Activated naive CD4-positive, alpha-beta T cell treated with anti-CD3 and anti-CD28 coated beads for 36 hours (primary cell): Measurements from ENCODE around the gene PSMB5. TPM values are rescaled to one million over a fixed set of nuclear protein-coding genes. Genes with fewer than 3 reads are reported as not detected.

ENCODE experiments used
- CTCF ChIA-PET: fragments of 350-600 bp; sonication (Branson Sonifier 250); formaldehyde crosslinking; loops from one replicate; lab custom pipeline; 2021; ENCODE audit warnings: antibody characterized with exemption; lab: Charles Lee
- DNase-seq: peaks from one replicate; pipeline ENCODE4 v3.0.0-alpha.2; 2020
- H3K27ac Mint-ChIP-seq: one replicate; pipeline ENCODE4 v1.8.0; 2021; ENCODE audit warnings: mild to moderate bottlenecking, mixed read lengths
- H3K27me3 Mint-ChIP-seq: one replicate; pipeline ENCODE4 v1.8.0; 2021; ENCODE audit warnings: low read depth, mixed read lengths
- H3K36me3 Mint-ChIP-seq: one replicate; pipeline ENCODE4 v1.8.0; 2021; ENCODE audit warnings: low read depth, mixed read lengths
- H3K4me1 Mint-ChIP-seq: one replicate; pipeline ENCODE4 v1.8.0; 2021; ENCODE audit warnings: low read depth, mixed read lengths
- H3K4me3 Mint-ChIP-seq: one replicate; pipeline ENCODE4 v1.8.0; 2021; ENCODE audit warnings: mild to moderate bottlenecking, moderate library complexity, mixed read lengths
- H3K9me3 Mint-ChIP-seq: one replicate; pipeline ENCODE4 v1.8.0; 2021; ENCODE audit warnings: mixed read lengths
- intact Hi-C: fragments of 100-400 bp; cut with micrococcal nuclease; formaldehyde crosslinking; loops from one replicate; pipeline ENCODE4 v1.15.1; 2023
- total RNA-seq, 2 experiments: library from RNA; stranded (reverse); gene quantifications; one replicate each; pipeline ENCODE4 v1.2.3, GENCODE V29; 2021

PSMB5 gene
- total RNA-seq, 2 experiments from 2014 or later = 120 to 125 TPM

DNA sequence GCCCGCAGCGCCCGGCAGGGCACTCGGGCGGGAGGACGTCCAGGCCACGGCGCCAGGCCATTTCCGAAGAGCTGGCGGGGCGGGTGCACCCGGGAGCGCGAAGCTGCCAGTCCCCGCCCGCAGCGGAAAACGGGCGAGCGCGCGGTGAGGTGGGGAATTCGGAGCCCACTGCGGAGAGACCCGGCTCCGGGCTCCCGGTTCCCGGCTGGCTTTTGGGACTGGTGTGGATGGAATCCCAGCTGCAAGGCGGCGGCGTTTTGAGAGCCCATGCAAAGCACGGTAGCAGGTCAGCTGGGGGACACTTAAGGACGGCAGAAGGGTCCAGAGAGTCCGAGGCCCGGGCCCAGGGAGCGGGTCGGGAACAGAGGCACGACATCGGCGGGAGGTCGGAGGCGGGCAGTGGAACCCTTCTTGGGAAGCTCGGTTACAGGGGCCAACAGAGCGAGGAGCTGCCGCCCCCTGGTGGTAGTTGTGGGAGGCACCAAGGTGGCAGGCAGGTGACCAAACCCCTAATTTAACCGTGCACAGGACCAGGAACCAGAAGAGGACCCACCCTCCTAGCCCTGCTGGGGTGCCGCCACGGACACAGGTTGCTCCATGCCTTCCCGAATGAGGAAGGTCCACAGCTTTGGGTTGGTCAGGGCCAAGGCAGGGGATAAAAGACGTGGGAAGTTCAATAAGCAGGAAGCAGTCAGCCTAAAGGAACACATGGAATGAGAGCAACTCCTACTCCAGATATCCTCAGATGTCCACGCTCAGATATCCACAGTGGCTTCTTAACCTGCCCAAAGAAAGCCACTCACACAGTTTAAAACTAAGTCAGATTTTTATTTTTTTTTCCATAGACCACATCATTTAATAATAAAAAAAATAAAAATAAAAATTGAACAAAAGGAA lies 23.3 kb upstream of the PSMB5 start:
- Mint-ChIP-seq H3K27ac (no peak overlapping the region), H3K27me3 (peaks cover 5% of the 10 kb centered on the region), H3K4me1 (peaks cover 16% of the 10 kb centered on the region), H3K9me3 (no peaks in the 10 kb centered on the region), H3K4me3 (peak overlapping the region; percentile 80), H3K36me3 (peaks cover 17% of the 10 kb centered on the region)
- intact Hi-C loops = loop anchor here (1.0 to 5.0 kb wide), 8 partner anchors 23 to 501 kb away; no protein-coding TSS in a partner anchor
- DNase-seq = peak; percentile 92
- CTCF ChIA-PET = interaction anchor here (0.5 to 21.5 kb wide), 35 partner anchors 11 to 403 kb away, joined by 3 to 713 read pairs (median 5); partner anchors contain the start of genes ACIN1, AJUBA, C14orf119 and HAUS4

DNA sequence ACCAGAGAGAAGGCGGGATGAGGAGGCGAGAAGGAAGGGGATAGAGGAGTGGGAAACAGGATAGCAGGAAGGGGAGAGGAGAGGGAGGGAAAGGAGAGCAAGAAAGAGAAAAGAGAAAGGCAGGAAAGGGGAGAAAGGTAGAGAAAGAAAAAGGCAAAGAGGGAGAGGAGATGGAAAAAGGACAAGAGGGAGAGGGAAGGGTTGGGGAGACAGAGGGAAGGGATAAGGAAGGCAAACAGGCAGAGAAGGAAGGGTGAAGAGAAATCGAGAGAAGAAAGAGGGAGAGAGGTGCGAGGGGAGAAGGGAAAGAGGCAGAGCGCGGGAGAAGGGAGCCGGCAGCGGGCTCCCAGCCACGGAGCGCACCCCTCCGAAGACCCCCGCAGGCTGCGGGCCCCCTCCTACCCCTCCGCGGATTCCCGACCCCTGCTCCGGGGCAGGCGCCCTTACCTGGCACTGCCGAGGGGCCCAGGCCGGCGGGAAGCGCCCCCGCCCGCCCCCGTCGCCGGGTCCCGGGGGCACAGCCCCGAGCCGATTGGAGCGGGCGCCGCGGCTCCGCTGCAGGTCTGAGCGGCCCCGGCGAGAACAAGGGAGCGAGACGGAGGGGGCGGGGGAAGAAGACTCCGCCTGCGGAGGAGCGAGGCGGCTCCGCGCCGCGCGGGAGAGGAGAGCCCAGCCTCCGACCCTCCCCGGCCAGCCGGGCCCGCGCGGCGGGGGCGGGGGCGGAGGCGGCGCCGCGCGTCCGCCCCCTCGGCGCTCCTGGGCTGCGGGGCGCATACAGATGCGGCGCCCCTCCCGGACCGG lies 22.5 kb upstream of the PSMB5 start, which contains the start of gene CDH24:
Gene CDH24 (minus strand): TSS at position 565 of the 801 bp plus-strand sequence. CDS start 1,787 bp downstream, outside the sequence.
- Mint-ChIP-seq H3K9me3 (no peaks in the 10 kb centered on the region), H3K36me3 (peaks cover 13% of the 10 kb centered on the region), H3K4me1 (peaks cover 16% of the 10 kb centered on the region), H3K27me3 (peaks cover 5% of the 10 kb centered on the region), H3K4me3 (peak within 1 kb of the TSS; percentile 80), H3K27ac (no peak within 1 kb of the TSS)
- CTCF ChIA-PET = interaction anchor here (0.5 to 21.5 kb wide), 35 partner anchors 11 to 404 kb away, joined by 3 to 713 read pairs (median 6); partner anchors contain the start of genes ACIN1, AJUBA, C14orf119 and HAUS4
- intact Hi-C loops = loop anchor here (1.0 to 5.0 kb wide), 4 partner anchors 22 to 500 kb away; no protein-coding TSS in a partner anchor
- DNase-seq = peak; percentile 70

DNA sequence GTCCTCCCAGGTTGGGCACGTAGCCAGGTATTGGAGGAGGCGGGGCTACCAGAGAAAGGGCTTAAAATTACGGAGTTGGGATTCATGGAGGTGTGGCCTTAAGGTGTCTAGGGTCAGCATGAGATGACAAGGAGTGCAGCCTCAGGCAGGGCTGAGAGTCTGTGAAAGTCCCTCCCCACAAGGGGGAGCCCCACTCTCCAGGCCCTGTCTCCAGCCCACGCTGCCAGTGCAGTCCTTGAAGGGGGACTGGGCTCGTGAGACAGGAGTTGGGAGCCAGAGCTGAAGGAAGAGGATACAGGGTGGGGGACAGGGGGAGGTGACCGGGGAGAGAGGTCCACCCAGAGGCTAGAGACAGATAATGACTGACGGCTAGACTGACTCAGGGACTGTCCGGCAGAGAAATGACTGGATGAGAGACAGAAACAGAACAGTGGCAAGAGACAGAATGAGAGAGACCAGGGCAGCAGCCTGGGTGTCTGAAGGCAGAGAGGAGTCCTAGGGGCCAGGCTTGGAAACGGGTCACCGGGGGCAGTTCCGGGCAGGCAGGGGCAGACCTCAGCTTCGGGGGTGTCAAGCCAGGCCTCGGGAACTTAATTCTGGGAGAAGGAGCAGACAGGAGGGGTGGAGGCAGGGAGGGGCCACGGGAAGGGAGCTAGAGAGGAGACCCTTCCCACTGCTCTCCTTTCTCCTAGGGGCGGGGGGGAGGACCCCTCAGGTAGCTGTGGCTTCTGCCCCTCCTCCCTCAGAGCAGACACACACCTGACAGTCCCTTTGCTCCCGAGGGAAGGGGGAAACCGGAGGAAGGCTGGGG lies 21.6 kb upstream of the PSMB5 start:
- CTCF ChIA-PET = interaction anchor here (0.5 to 21.5 kb wide), 20 partner anchors 9 to 131 kb away, joined by 3 to 713 read pairs (median 6); partner anchors contain the start of genes ACIN1, AJUBA, C14orf119 and HAUS4
- H3K27me3 Mint-ChIP-seq = peaks cover 5% of the 10 kb centered on the region
- H3K27ac Mint-ChIP-seq = no peak overlapping the region
- peak overlapping the region; percentile 74 for H3K4me3 Mint-ChIP-seq
- H3K4me1 Mint-ChIP-seq = peaks cover 16% of the 10 kb centered on the region
- intact Hi-C loops = loop anchor here (2.0 to 5.0 kb wide), 2 partner anchors 234 to 499 kb away; no protein-coding TSS in a partner anchor
- DNase-seq = peak; percentile 63
- H3K36me3 Mint-ChIP-seq = peaks cover 11% of the 10 kb centered on the region
- H3K9me3 Mint-ChIP-seq = no peaks in the 10 kb centered on the region

DNA sequence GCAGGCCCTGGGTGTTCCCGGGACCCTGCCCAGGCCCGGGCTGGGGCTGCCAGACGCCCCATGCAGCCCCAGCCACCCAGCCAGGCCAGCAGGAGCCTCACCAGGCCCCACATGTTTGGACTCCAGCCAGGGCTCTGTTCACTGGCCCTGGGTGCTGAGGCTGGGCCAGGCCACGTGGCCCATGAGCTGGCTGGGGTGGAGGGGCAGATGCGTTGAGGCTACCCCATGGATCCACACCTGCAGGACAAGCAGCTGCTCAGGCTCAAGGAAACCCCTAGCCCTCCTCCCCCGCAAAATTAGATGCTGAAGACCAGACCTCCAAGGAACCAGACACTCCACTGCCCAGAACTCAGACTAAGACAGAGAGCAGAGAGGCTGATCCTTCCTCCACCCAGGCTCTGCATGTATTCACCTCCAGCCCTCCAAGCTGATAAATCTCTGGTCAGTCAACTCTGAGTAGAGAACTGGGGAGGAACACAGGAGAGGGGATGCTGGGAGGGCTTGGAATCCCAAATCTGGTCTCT lies 21.0 kb upstream of the PSMB5 start:
- Mint-ChIP-seq H3K27me3 (peaks cover 5% of the 10 kb centered on the region), H3K36me3 (peaks cover 5% of the 10 kb centered on the region), H3K4me1 (peaks cover 16% of the 10 kb centered on the region), H3K4me3 (no peak overlapping the region), H3K27ac (no peak overlapping the region), H3K9me3 (no peaks in the 10 kb centered on the region)
- no peak for DNase-seq
- intact Hi-C loops = loop anchor here (2.0 to 5.0 kb wide), 2 partner anchors 233 to 498 kb away; no protein-coding TSS in a partner anchor
- CTCF ChIA-PET = interaction anchor here (0.8 to 21.5 kb wide), 16 partner anchors 10 to 126 kb away, joined by 3 to 713 read pairs (median 4); partner anchors contain the start of genes AJUBA, HAUS4 and PRMT5

DNA sequence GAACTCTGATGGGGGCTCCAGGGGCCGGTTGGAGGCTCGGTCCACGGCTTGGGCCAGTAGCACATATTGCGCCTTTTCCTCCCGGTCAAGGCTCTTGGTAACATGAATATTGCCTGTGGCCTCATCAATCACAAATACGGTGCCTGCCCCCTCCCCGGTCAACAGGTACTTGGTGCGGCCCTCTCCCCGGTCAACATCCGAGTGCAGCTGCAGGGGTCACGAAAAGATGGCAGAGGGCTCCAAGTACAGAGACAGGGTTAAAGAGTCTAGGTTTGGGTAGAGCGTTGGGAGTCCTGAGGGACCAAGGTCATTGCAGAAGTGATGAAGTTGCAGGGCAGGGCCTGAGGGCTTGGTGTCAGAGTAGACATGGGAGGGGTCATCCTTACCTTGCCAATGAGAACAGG lies 20.4 kb upstream of the PSMB5 start:
- Mint-ChIP-seq H3K4me3 (no peak overlapping the region), H3K4me1 (peaks cover 16% of the 10 kb centered on the region), H3K36me3 (peaks cover 5% of the 10 kb centered on the region), H3K27ac (no peak overlapping the region), H3K9me3 (no peaks in the 10 kb centered on the region), H3K27me3 (peaks cover 5% of the 10 kb centered on the region)
- intact Hi-C loops = loop anchor here (5.0 kb wide), 1 partner anchor 498 kb away; no protein-coding TSS in a partner anchor
- DNase-seq = no peak
- CTCF ChIA-PET = interaction anchor here (0.6 to 21.5 kb wide), 21 partner anchors 11 to 126 kb away, joined by 3 to 713 read pairs (median 4); partner anchors contain the start of genes AJUBA, HAUS4, PRMT5 and PSMB11

DNA sequence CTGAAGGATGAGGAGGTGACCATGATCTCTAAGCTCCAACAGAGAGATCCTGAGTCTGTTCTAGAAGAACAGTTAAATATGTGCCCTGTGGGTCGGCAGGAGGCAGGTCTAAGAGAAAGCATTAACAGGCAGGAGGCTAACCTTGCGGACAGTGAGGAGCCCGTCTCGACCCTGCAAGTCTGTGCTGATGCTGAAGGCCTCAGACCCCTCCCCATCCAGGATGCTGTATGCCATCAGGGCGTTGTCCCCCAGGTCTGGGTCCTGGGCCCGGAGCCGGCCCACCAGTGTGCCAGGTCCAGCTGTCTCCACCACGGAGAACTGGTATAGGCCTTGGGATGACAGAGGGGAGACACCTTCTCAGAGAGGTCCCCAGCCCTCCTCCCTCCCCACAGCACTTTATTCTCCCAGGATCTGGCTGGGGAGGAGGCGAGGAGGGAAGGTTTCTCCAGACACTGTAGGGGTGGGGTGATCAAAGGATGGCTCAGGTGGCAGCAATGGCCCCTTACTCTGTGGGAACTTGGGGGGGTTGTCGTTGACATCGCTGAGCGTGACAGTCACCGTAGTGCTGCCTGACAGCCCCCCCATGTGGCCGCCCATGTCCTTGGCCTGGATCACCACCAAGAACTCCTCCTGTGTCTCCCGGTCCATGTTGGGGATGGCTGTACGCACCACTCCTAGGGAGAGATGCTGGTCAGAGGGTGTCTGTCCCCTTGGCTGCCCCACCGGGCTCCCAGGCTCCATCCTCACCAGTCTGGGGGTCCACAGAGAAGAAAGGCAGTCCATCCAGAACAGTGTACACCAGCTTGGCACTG lies 19.5 kb upstream of the PSMB5 start:
- no peak overlapping the region for H3K27ac Mint-ChIP-seq
- H3K9me3 Mint-ChIP-seq = no peaks in the 10 kb centered on the region
- H3K27me3 Mint-ChIP-seq = peaks cover 5% of the 10 kb centered on the region
- no peak overlapping the region for H3K4me3 Mint-ChIP-seq
- H3K4me1 Mint-ChIP-seq = peaks cover 16% of the 10 kb centered on the region
- peak; percentile 69 for DNase-seq
- intact Hi-C loops = no loop called here
- H3K36me3 Mint-ChIP-seq = peaks cover 3% of the 10 kb centered on the region
- CTCF ChIA-PET = interaction anchor here (0.7 to 21.5 kb wide), 11 partner anchors 12 to 125 kb away, joined by 3 to 713 read pairs (median 5); partner anchors contain the start of genes AJUBA, PRMT5 and PSMB11

DNA sequence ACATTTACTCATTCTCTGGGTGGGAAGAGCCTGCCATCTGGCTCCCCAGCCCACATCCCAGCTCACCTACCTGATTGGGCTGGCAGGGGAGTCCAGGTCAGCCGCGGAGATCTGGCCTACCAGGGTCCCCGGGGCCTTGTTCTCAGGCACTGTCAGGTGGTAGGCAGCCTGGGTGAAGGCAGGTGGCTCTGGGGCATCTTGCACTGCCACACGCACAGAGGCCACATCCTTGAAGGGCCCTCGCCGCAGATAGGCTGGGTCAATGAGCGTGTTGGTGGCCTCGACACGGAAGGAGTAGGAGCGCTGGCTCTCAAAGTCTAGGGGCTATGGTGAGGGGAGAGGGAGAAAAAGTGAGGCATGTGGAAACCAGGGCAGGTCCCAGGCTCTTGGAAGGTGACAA lies 18.7 kb upstream of the PSMB5 start:
- Mint-ChIP-seq H3K9me3 (no peaks in the 10 kb centered on the region), H3K27ac (no peak overlapping the region), H3K36me3 (peaks cover 3% of the 10 kb centered on the region), H3K4me3 (no peak overlapping the region), H3K27me3 (peaks cover 5% of the 10 kb centered on the region), H3K4me1 (peaks cover 16% of the 10 kb centered on the region)
- CTCF ChIA-PET = interaction anchor here (0.9 to 21.5 kb wide), 5 partner anchors 13 to 79 kb away, joined by 3 to 713 read pairs (median 5); partner anchors contain the start of gene AJUBA
- intact Hi-C loops = no loop called here
- no peak for DNase-seq

DNA sequence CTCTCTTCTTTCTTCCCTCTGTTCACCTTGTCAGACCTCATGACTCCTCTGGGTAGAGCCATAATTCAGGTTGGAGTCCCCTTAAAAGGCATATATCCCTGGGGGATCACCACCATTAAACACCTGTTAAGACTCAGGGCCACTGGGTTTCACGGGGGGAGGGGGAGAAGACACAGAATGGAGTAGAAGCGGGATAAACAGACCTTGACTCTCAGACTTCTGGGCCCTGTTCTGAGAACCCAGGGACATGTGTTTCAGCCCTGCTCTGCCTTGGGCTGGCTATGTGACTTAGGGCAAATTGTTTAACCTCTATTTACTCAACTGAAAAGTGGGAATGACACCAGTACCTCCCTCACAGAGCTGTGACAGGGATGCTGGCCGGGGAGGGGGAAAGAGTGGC lies 18.0 kb upstream of the PSMB5 start:
- Mint-ChIP-seq H3K4me1 (peaks cover 12% of the 10 kb centered on the region), H3K36me3 (no peaks in the 10 kb centered on the region), H3K27ac (no peak overlapping the region), H3K9me3 (no peaks in the 10 kb centered on the region), H3K4me3 (no peak overlapping the region), H3K27me3 (peaks cover 5% of the 10 kb centered on the region)
- CTCF ChIA-PET = interaction anchor here (0.9 to 21.5 kb wide), 4 partner anchors 16 to 78 kb away, joined by 4 to 713 read pairs (median 68); partner anchors contain the start of gene AJUBA
- DNase-seq = no peak
- intact Hi-C loops = no loop called here

DNA sequence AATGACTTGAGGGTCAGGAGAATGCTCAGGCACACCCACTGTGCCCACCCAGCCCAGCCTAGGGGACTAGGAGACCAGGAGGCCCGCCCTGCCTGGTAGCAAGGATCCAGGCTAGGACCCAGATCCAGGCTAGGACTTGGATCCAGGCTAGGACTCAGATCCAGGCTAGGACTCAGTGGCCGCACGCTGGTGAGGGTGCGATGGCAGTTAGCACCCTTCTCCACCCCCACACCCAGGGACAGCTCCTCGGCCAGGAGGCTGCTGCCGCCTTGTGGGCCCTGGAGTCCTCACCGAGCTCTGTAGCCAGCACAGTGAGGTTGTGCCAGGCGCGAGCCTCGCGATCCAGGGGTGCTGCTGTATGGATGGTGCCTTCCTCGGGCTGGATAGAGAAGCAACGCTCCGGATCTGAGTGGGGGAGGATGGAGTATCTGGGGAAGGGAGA lies 17.5 kb upstream of the PSMB5 start:
- Mint-ChIP-seq H3K4me3 (no peak overlapping the region), H3K27ac (no peak overlapping the region), H3K27me3 (peaks cover 8% of the 10 kb centered on the region), H3K4me1 (peaks cover 12% of the 10 kb centered on the region), H3K36me3 (no peaks in the 10 kb centered on the region), H3K9me3 (no peaks in the 10 kb centered on the region)
- CTCF ChIA-PET = interaction anchor here (1.5 to 21.5 kb wide), 3 partner anchors 16 to 80 kb away, joined by 7 to 713 read pairs (median 9); partner anchors contain the start of gene AJUBA
- intact Hi-C loops = no loop called here
- DNase-seq = no peak
